NCI-H187 (cell line): ENCODE results near the gene ITPRIP.

Source experiments
- DNase-seq, 2 experiments: peaks; one replicate each; lab custom pipeline; 2025; lab: John Stamatoyannopoulos, UW

Gene ITPRIP

DNA sequence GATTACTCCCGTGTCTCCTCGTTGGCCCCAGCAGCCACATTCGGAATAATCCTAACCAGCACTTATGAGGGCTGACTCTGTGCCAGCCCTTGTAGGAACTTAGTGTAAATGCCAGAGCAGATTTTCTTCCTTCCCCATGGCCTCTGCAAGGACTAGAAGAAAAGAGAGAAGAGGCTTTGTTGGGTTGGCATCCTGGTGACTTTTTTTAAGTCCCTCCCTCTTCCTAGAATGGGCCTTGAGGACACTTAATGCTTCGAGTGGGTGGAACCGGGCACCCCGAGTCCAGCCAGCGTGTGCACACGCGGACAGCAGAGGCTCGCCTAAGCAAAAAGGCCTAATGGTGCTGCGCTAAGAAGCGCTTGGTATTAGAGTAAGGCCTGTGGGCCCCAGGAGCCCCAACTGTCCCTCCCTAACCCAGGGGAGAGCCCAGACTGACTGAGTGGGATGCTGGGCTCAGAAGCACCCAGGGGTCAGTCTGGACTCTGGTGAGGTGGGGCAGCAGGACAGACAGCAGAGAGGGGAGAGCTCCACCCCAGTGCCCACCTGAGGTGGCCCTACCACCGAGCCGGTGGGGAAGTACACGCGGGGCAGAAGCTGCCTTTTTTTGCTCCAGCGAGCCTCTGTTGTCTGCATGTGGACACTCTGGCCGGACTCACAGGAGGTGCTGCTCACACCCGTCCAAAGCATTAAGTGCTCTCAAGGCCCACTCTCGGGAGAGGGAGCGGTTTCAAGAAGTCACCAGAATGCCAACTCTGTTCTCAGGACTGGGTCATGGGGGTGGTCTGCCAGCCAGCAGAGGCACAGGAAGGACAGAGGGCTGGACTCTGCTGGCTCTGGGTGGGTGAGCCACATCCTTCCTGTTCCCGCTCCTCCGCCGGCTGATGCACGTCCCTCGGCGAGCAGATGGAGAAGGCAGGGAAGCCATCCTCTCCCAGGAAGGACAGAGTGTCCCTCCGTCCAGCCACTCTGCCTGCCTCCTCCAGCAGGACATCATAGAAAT, 12.5 kb downstream of the ITPRIP start:
- no peak for DNase-seq

DNA sequence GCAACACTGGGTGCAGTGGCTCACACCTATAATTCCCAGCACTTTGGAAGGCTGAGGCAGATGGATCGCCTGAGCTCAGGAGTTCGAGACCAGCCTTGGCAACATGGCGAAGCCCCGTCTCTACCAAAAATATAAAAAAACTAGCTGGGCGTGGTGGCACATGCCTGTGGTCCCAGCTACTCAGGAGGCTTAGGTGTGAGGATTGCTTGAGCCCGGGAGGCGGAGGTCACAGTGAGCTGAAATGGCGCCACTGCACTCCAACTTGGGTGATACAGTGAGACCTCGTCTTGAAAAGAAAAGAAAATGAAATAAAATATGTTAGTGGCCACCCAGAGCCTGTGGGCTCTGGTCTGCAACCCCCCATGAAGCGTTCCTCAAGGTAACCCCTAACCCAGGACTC, 13.3 kb downstream of the ITPRIP start:
- DNase-seq: no peak

DNA sequence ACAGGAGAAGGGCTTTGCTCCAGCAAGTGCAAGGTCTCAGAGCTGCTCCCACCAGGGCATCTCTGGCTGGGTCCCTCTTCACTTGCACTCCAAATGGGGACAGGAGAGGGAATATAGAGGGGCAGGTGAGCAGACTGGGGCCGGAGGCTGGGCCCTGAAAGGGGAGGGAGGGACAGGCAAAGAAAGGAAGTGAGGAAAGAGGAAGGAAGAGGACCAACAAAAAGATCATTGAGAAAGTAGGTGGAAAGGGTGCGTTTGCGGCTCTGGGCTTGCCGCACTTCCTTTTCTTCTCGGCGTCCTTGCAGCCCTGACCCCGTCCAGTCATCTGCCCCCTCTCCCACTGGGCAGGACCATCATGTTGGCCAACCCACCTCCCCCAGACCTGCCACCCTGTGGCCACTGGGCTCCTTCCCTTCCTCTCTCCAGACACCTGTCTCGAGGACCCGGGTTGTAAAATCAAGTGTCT, 14.0 kb downstream of the ITPRIP start:
- DNase-seq: no peak

DNA sequence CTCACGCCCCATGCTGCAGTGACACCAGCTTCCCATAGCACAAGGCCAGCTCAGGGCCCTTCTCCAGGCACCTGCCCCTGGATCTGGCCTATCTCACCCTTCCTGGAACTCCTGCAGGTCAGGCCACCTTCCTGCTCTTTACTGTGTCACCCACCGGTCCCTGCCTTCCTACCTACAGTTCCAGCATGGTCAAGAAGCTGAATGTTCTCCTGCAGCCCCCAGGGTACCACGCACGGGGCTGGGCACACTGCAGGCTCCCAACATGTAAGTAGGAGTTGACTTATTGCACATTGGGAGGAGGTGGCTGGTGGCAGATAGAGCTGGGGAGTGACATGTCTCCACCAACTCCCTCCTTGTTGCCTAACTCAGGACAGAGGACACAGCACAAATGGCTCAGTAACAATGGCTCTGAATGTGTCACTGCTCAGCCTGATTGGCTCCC, 14.5 kb downstream of the ITPRIP start:
- no peak for DNase-seq

DNA sequence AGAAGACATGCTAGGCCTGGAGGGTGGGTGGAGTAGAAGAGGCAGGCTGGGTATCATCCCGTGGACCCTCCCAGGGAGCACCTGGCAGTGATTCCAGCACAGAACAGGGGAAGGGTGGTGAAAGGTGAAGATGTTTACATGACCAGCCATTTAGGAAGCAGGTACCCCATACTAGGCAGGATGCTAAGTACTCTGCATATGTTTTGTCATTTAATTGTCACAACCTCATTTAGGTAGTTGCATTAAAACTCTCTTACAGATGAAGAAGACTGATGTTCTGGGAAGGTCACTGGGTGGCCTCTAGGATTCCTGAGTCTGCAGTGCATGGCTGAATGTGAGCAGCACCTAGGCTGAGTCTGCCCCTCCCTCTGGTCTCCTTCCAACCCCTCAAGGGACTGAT, 15.2 kb downstream of the ITPRIP start:
- DNase-seq: no peak

DNA sequence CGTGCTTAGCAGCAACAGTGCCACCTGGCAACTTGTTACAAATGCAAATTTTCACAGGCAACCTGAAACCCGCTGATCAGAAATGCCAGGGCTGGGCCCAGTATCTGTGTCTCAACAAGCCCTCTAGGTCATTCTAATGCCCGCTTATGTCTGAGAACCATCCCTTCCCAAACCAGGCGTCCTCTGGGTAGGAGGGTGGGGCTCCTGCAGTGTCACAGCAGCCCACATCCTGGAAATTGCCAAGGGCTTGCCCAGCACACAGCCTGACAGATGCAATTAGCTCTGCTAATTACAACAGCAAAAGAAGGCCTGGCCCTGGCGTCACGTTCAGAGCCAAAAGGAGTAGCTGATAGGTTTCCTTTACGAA, 15.9 kb downstream of the ITPRIP start:
- DNase-seq: no peak

DNA sequence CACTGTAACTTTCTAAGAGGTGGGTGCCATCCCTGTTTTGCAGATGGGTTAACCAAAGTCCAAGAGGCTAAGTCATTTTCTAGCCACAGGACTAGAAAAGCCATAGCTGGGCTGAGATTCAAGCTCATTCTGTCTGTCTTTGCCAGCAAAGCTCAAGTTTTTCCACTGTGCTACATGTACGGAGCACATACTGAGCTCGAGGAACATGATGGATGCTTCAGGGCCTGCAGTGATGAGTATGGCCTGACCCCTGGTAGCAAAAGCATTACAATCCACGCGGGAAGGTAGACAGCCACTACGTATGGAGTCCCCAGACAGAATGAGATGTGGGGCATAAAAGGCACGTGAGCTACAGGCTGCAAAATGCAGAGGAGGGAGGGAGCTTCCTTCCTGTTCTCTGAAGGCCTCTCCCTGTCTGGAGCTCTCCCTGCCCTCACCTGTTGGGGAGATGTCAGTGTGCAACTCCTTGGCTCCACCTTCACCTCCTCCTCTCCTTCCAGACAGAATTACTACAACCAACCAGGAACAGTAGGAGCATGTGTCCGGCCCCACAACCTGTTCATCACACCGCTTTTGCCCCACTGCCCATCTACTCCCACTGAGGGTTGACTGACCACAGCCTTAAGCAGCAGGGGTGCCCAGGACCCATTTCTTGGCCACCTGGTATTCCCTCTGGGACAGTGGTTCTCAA, 16.4 kb downstream of the ITPRIP start:
- DNase-seq: no peak

DNA sequence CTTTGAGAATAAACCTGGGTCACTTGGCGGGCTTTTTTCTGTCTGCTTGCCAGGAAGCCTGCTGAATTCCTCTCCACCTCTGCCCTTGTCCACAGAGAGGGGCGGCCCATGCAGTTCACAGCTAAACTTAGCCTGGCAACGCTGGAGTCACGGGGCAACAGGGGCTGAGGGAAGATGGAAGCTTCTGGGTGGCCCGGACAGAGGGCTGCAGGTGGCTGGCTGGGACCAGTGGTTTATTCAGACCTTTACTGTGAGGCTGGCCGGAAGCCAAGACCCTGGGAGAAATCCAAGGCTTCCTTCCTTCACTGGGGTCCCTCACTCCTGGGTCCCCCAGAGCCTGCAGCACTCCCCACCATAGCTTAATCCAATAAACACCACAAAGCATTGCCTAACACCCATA, 17.0 kb downstream of the ITPRIP start:
- no peak for DNase-seq

DNA sequence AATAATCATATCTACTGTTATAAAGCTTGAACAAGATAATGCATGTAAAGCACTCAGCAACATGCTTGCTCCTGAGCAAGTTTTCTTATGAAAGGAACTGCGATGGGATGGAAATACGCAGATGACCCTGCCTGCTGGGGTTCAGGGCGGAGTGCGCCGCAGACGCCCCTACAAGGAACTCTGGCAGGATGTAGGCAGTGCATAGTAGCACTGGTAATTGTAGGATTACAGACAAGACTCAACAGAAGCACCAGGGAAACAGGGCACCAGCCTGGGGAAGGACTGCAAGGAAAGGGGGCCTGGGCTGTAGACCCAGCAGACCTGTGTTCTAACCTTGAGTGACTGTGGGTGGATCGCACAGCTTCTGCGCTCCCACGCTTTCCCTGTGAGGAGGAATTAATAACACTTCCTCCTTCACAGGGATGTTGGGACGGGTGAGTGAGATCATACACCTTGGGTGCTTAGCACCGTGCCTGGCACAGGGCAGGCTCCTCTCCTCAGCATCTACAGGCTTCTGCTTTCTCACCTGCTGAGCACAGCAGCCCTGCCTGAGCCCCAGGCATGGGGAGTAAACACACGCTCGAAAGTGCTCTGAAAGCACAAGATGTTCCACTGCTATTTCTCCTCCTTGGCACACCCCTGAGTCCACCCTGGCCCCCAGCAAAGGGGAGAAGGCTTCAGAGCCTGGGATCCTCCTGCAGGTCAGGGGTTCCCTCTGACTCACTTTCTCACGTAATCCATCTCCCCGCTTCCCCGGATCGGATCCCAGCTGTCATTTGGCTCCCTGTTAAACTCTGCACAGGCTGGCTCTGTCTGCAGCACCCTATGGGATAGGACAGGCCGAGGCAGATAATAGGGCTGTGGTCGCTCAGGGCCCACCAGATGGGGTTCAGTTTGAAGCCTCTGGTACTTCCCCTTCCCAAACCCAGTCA, 19.2 kb downstream of the ITPRIP start:
- no peak for DNase-seq

DNA sequence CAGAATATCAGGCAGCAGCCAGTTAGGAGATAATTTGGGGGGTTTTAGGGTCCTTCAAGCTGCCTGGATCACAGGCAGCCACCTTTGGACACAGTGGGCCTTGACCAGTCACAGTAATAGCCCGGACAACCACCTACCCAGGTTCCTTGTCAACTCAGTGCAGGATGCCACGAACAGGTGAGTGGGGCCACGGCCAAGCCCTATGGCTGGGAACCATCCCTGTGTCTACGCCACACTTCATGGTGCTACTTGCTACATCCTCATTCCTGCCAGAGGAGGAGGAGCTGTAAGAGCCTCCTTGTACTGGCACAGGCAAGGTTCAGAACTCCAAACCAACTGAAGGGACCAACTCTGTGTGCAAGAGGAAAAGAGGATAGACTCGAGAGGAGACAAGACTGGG, 19.9 kb downstream of the ITPRIP start:
- DNase-seq: no peak

DNA sequence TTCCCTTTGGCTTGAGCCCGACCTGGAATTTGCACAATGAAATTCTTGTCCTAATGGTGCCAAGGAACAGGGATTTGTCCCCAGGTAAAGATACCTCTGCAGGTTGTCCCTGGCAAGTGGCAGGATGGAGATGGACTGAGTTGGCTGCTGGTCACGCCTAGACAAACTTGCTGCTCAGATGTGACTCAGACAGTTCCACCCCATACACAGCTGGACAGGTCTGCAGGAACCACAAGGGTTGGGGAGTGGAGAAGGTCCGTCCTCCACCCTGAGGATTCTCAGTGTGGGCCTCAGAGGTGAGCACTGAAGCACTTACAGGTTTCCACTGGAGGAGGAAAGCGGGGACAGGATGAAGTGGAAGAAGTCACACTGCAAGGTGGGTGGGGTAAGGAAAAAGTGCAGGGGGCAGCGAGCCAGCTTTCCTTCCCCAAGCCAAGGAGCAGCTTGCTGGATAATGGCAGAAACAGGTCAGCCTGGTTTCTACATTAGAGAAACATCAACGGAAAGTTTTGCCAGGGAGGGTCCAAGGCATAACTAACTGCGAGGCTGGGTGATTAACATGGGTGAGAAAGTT, 20.5 kb downstream of the ITPRIP start:
- DNase-seq: no peak

DNA sequence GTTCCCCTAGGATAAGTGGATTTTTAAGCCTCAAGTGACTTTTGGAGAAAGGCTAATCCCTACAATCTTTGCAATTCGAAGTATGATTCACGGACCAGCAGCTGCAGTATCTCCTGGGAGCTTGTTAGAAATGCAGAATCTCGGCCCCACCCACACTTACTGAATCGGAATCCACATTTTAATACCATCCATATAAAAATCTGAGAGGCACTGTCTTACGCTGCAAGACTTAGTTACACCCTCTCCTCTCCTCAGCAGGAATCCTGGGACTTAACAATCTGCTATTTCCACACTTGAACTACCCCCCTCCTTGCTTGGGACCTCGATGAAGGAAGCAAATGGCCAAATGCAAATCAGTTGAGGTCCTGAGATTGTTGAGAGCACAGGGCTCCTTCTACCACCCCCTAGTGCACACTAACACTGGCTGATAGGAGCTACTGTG, 21.0 kb downstream of the ITPRIP start:
- no peak for DNase-seq

DNA sequence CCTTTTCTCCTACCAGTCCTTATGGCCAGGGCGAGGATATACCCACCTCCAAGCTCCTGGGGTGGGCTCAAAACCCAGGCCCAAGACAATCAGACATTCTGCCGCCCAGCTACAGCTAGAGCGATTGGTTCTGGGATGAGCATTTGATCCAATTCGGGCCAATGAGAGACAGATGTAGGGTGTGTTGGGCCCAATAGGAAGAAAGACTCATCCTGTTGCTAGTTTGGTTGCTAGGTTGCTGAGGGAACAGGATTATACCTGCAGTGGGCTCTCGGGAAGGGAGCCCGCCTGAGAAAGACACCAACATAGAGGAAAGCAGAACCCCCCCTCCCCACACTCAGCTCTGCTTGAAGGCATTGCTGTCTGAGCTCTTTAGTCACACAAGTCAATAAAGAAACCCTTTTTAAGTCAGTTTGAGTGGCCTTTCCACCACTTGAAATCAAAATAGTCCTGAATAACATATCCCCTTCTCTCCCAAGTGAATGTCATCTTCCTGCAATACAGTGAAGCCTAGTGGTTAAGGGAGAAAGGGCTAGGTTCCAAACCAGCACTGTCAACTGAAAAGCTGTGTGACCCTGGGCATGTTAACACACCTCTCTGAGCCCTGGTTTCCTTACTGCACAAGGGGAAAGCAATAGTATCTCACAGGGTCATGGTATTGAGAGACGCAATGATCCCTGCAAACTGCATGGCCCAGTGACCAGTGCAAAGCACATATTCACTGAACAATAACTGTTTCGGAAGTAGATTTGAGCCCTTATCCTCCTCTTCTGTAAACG, 21.8 kb downstream of the ITPRIP start:
- no peak for DNase-seq

DNA sequence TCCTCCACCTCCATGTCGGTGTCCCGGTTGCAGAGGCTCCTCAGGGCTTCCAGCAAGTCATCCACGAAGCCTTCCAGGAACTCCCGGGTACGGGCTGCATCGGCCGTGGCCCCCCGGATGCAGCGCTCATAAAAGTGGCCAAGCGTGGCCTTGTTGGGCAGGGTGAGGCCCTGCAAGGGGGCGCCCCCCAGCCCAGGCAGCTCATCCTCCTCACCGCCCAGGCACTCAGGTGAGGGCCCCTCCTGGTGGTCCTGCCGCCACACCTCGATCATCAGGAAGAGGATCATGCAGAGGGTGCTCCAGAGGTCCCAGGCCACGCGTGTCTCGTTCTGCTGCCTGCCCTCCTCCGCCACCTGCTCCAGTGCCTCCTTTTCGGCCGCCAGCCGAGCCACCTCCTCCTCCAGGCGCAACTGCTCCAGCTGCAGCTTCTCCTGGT, 22.8 kb downstream of the ITPRIP start:
- DNase-seq: no peak

DNA sequence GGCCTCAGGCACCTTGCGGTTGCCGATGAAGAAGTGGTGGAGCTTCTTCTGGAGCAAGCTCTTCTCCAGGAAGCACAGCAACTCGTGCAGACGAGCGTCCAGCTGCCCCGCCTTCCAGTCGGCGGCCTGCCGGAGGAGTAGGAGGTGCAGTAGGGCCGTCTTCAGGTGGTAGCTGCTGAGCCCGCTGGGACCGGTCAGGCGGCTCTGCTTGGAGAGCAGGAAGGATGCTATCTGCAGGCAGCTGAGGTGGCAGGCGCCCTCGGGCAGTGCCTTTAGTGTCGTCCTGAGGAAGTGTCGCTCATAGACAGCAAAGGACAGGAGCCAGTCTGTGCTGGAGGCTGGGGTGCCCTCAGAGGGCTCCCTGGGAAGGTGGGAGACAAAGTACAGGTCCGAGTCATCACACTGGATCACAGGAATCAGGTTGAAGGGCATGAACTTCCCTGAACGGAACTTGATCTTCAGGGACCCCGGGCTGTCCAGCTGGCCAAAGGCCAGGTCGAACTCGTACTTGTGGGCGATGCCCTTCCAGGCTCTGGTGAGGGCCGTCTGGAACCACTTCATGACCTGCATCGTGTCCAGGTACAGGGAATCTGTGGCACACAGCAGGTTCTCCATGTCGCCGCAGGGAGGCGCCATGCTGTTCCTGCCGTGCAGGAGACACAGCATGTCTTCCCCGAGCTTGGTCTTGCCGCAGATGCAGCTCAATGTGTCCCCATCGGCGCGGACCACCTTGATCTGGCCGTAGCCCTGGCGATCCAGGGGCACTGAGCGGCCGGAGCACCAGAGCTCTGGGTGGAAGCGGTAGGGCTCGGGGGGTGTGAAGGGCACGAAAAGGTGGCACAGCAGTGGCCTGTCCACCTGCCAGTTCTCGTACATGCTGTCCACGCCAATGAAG, 23.4 kb downstream of the ITPRIP start:
- DNase-seq: no peak

DNA sequence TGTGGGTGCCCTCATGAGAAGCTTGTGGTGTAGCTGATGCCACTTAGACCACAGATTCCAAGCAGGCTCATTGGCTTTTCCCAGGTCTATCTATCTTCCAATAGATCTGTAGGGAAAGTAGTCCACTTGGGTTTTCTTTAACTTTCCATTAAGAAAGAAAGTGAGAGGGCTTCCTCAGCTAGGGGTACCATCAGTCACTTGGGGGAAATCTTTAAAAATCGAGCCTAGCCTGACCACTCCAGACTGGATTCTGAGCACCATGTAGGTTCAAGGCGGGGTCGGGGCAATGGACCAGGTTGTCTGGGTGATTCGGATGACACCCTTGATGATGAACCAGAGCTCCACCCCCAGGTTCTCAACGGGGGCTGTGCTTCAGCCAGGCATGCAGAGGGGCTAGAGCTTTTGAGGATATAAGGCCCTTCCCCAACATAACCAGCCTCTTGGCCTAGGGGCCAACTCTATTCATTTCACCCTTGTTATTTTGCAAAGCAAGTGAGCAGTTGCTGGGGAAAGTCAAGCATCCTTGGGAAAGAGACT, 27.0 kb downstream of the ITPRIP start:
- DNase-seq: no peak

DNA sequence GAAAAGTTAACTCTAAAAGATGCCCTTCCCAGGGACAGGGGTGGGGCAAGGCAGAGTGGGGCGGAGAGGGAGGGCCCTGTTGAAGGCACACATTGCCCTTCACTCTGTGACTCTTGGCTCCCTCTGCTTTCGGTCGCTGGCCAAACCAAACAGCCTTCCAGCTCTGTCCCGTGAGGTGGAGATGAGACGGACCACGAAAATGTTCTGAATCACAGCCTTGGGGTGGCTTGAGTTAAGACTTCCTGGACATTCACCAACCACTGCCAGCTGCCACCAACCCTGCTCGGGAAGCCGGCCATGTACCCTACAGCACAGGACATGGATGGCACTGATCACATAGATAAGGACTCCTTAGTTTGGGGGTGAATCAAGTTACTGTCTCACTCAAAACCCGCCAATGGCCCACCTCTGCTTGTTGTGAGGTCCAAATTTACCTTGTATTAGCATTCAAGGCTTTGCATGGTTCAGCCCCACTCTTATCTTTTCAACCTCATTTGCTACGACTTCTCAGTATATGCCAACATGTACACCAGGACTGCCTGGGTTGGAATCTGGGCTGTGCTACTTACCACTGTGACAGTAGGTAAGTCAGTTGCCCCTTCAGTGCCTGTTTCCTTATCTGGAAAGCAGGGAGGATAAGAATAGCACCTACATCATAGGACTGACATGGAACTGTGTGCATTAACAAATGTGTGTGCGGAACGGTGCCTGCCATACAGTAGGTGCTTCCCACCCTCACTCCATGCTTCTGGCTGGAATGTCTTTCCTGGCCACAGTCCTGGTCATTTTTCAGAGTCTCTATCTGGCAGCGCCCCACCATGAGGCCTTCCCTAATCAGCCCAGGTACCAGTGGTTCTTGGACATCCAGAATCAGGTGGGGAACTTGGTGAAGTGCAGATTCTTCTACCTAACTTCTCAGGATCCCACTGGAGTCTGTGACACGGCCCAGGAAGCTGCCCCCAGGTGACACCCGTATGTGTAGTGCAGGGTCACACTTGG, 28.0 kb downstream of the ITPRIP start:
- no peak for DNase-seq

DNA sequence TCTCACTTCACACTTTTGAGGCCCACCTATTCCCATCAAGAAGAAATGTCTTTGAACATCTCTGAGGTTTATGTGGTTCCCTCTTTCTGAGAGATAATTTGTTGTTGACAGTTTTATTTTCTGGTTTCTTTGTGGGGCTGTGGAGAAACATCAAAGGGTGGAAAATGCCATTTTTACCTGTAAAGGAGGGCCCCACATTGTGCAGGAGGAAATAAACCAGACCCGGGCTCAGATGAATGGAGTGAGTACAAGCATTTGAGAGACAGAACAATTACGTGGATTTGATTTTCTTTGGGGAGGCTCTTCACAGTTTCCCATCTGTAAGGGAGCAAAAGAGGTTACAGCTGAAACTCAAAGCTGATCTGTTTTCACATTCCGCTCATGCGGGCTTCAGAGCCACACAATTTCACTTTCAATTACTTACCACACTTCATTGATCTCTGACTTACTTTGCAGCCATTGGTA, 29.8 kb downstream of the ITPRIP start:
- no peak for DNase-seq
